ENCODE results near the gene CAPZB.

Gene CAPZB

GRCh38 chr1:19324665-19324990, 160.7 kb downstream of the CAPZB start:
- no peak for DNase-seq

- DNase-seq = no peak
Measured at GRCh38 chr1:19323987-19324664, 161.2 kb downstream of the CAPZB start.

GRCh38 chr1:19322481-19322880, 162.9 kb downstream of the CAPZB start:
- DNase-seq = no peak

GRCh38 chr1:19321071-19321470, 164.3 kb downstream of the CAPZB start:
- DNase-seq = no peak

GRCh38 chr1:19319196-19319595, 166.1 kb downstream of the CAPZB start:
- DNase-seq = no peak

- no peak for DNase-seq
Measured at GRCh38 chr1:19317126-19317910, 168.0 kb downstream of the CAPZB start.

- no peak for DNase-seq
Measured at GRCh38 chr1:19315378-19316198, 169.8 kb downstream of the CAPZB start.

GRCh38 chr1:19313961-19314882, 171.1 kb downstream of the CAPZB start:
- DNase-seq = no peak

GRCh38 chr1:19313636-19313959, 171.7 kb downstream of the CAPZB start:
- DNase-seq = no peak

GRCh38 chr1:19312782-19313635, 172.3 kb downstream of the CAPZB start:
- no peak for DNase-seq

GRCh38 chr1:19311931-19312781, 173.2 kb downstream of the CAPZB start, which contains the start of the genes AKR7A2 and SLC66A1:
AKR7A2 (minus strand) TSS chr1:19312144; CDS start chr1:19312124, 20 bp downstream.
SLC66A1 (plus strand) TSS chr1:19312326; CDS start chr1:19317678, 5,352 bp downstream.
- DNase-seq = peak; percentile 90 to 92

GRCh38 chr1:19311503-19311930, 173.8 kb downstream of the CAPZB start:
- no peak for DNase-seq

- no peak for DNase-seq
Measured at GRCh38 chr1:19310720-19311502, 174.4 kb downstream of the CAPZB start.

GRCh38 chr1:19310061-19310460, 175.3 kb downstream of the CAPZB start:
- no peak for DNase-seq

GRCh38 chr1:19309123-19309813, 176.1 kb downstream of the CAPZB start:
- no peak for DNase-seq

- no peak for DNase-seq
Measured at GRCh38 chr1:19308509-19308907, 176.8 kb downstream of the CAPZB start.

- DNase-seq = no peak
Measured at GRCh38 chr1:19307794-19308508, 177.4 kb downstream of the CAPZB start.

GRCh38 chr1:19306941-19307340, 178.4 kb downstream of the CAPZB start:
- DNase-seq = no peak

Measured in stimulated activated CD4-positive, alpha-beta T cell treated with anti-CD3 and anti-CD28 coated beads, Interleukin-2, amount 100 ng/mL, for 48 hours (primary cell).